K562 (cell line): ENCODE results near the gene SDR39U1. TPM values are rescaled to one million over a fixed set of nuclear protein-coding genes. Genes with fewer than 3 reads are reported as not detected.
A peak's percentile ranks its signal among the peaks of the same experiment; 100 is the strongest.

Experiments
- ATF1 ChIP-seq, 2 experiments: fragments of 450-650 bp in 1 of 2; IDR thresholded peaks; 2 replicates each; pipeline ENCODE4 v1.6.1; 2016; ENCODE audit warnings: missing compliant biosample characterization in 1 of 2, missing genetic modification characterization in 1 of 2
- CXXC5 ChIP-seq: fragments of 250-450 bp; sonication (Bioruptor Pico); IDR thresholded peaks from 2 replicates; pipeline ENCODE4 v1.8.0; 2022; ENCODE audit warnings: inconsistent platforms, mild to moderate bottlenecking, moderate library complexity
- E2F1 ChIP-seq: sonication (generic); formaldehyde crosslinking; IDR thresholded peaks from 2 replicates; pipeline ENCODE4 v1.8.1; 2023; ENCODE audit warnings: mild to moderate bottlenecking, missing genetic modification reagents, moderate library complexity
- E2F3 ChIP-seq: fragments of 250-450 bp; sonication (Bioruptor Pico); IDR thresholded peaks from 2 replicates; pipeline ENCODE4 v1.4.0; 2020; ENCODE audit warnings: mild to moderate bottlenecking
- ELK1 ChIP-seq: sonication (generic); formaldehyde crosslinking; IDR thresholded peaks from 2 replicates; pipeline ENCODE4 v1.8.1; 2022; ENCODE audit warnings: missing genetic modification reagents
- GTF2A2 ChIP-seq: IDR thresholded peaks from 2 replicates; pipeline ENCODE4 v1.6.1; 2016; ENCODE audit warnings: mild to moderate bottlenecking, missing genetic modification characterization, missing compliant biosample characterization
- HMG20B ChIP-seq: fragments of 250-450 bp; sonication (Bioruptor Pico); IDR thresholded peaks from 2 replicates; pipeline ENCODE4 v1.5.0; 2021; ENCODE audit warnings: mild to moderate bottlenecking
- KDM5B ChIP-seq: fragments of 200-600 bp; sonication (generic); IDR thresholded peaks from 2 replicates; pipeline ENCODE4 v1.6.1; 2012; ENCODE audit warnings: low read depth, mild to moderate bottlenecking, moderate library complexity, low read length, control low read depth, inconsistent platforms; ENCODE audit not compliant: insufficient replicate concordance
- LEF1 ChIP-seq: fragments of 450-650 bp; IDR thresholded peaks from 2 replicates; pipeline ENCODE4 v1.6.1; 2016; ENCODE audit warnings: mild to moderate bottlenecking
- MCM3 ChIP-seq: fragments of 450-650 bp; IDR thresholded peaks from 2 replicates; pipeline ENCODE4 v1.6.1; 2016
- MNT ChIP-seq, 2 experiments: fragments of 450-650 bp; conservative IDR thresholded peaks; 2 replicates each; pipeline ENCODE4 v1.6.1; 2017; ENCODE audit warnings: mild to moderate bottlenecking in 2 of 2, moderate library complexity in 2 of 2
- NBN ChIP-seq: fragments of 450-650 bp; IDR thresholded peaks from 2 replicates; pipeline ENCODE4 v1.6.1; 2016; ENCODE audit warnings: low read depth, mild to moderate bottlenecking
- NR2C2 ChIP-seq, 2 experiments: fragments of 200-800 bp in 1 of 2; sonication (Bioruptor generic) in 1 of 2; sonication (generic) in 1 of 2; formaldehyde crosslinking in 1 of 2; IDR thresholded peaks; 2 replicates each; pipeline versions ENCODE4 v1.6.1 to v1.8.0; 2016 to 2022; ENCODE audit warnings: mild to moderate bottlenecking in 1 of 2, missing compliant biosample characterization in 1 of 2, missing genetic modification characterization in 1 of 2, missing genetic modification reagents in 1 of 2
- PHTF2 ChIP-seq: fragments of 250-450 bp; sonication (Bioruptor Pico); IDR thresholded peaks from 2 replicates; pipeline ENCODE4 v1.5.0; 2021; ENCODE audit warnings: mild to moderate bottlenecking
- POLR2H ChIP-seq: IDR thresholded peaks from 2 replicates; pipeline ENCODE4 v1.6.1; 2016; ENCODE audit warnings: missing genetic modification characterization, low read depth, mild to moderate bottlenecking, control low read depth, missing compliant biosample characterization, moderate library complexity
- PTRF ChIP-seq: fragments of 450-650 bp; IDR thresholded peaks from 2 replicates; pipeline ENCODE4 v1.6.1; 2016; ENCODE audit warnings: mild to moderate bottlenecking, missing genetic modification characterization, missing compliant biosample characterization
- SMARCE1 ChIP-seq: fragments of 450-650 bp; IDR thresholded peaks from 2 replicates; pipeline ENCODE4 v1.7.1; 2016; ENCODE audit warnings: mild to moderate bottlenecking
- TCFL5 ChIP-seq: fragments of 250-450 bp; sonication (Bioruptor Pico); conservative IDR thresholded peaks from 2 replicates; pipeline ENCODE4 v1.6.1; 2021; ENCODE audit warnings: mild to moderate bottlenecking, moderate library complexity, matching md5 sums
- U2AF2 ChIP-seq: fragments of 200-400 bp; formaldehyde crosslinking; optimal IDR thresholded peaks from 2 replicates; pipeline ENCODE3; 2017; ENCODE audit warnings: low read depth, mild to moderate bottlenecking, low read length
- ZFP36 ChIP-seq: fragments of 150-350 bp; IDR thresholded peaks from 2 replicates; pipeline ENCODE4 v1.6.1; 2018; ENCODE audit warnings: low read length, low read depth; ENCODE audit not compliant: partially characterized antibody
- ZNF253 ChIP-seq: fragments of 250-450 bp; sonication (Bioruptor Pico); conservative IDR thresholded peaks from 2 replicates; pipeline ENCODE4 v1.6.1; 2021; ENCODE audit warnings: mild to moderate bottlenecking
- ZNF639 ChIP-seq, 2 experiments: fragments of 200-800 bp in 1 of 2; sonication (Bioruptor generic) in 1 of 2; sonication (generic) in 1 of 2; formaldehyde crosslinking in 1 of 2; IDR thresholded peaks in 1 of 2; conservative IDR thresholded peaks in 1 of 2; 2 replicates each; pipeline versions ENCODE4 v1.5.0 to v1.6.1; 2016 to 2020; ENCODE audit warnings: missing compliant biosample characterization in 1 of 2, missing genetic modification characterization in 1 of 2, missing genetic modification reagents in 1 of 2
- polyA plus RNA-seq, 8 experiments: library from polyadenylated mRNA; depleted of rRNA in 4 of 8; stranded (reverse) in 5 of 8; unstranded in 3 of 8; fragments of >200 nt; fragmentation: Nextera tagmentation in 2 of 8; fragmentation: Illumina TruSeq in 1 of 8; extraction: Ambion mirVana in 2 of 8; extraction: Trizol in 1 of 8; gene quantifications; 2 replicates each; pipeline versions ENCODE4 v1.2.1 to v1.2.3, GENCODE V29; 2011 to 2014; ENCODE audit warnings: inconsistent platforms in 1 of 8, missing spikeins in 1 of 8
- total RNA-seq, 7 experiments: library from RNA; depleted of rRNA in 6 of 7; stranded (reverse); fragments of >200 nt in 6 of 7; fragmentation: Illumina TruSeq in 2 of 7; extraction: Trizol in 2 of 7; gene quantifications; 2 replicates each; pipeline versions ENCODE4 v1.2.1 to v1.2.3, GENCODE V29; 2011 to 2021; ENCODE audit warnings: low replicate concordance in 1 of 7

Gene SDR39U1
- total and polyA plus RNA-seq, 9 of the 15 experiments (the other 6 are each of a cell fraction or from before 2014, with no cell fraction given): 10.4 to 56.1 (median 19.8) TPM

GRCh38 chr14:24430143-24430681, 12.4 kb downstream of the SDR39U1 start (continued):
- TF ChIP-seq MNT (conservative IDR thresholded peaks at IDR 0.05) (peak; percentile 15 to 34; a peak in 1 of 4 replicates), PHTF2 (no peak), E2F1 (CRISPR knock-in tag) (no peak), ELK1 (no peak), MCM3 (no peak), KDM5B (peak; percentile 41), ATF1 (CRISPR knock-in tag; IDR thresholded peaks at IDR 0.05) (no peak), ATF1 (tag; IDR thresholded peaks at IDR 0.05) (no peak), CXXC5 (CRISPR knock-in tag) (no peak), PTRF (tag) (no peak), LEF1 (no peak), GTF2A2 (no peak), NR2C2 (CRISPR knock-in tag; IDR thresholded peaks at IDR 0.05) (no peak), NR2C2 (tag; IDR thresholded peaks at IDR 0.05) (peak; percentile 40), ZNF639 (CRISPR knock-in tag; conservative IDR thresholded peaks at IDR 0.05 in 1 of 2, IDR thresholded peaks at IDR 0.05 in 1 of 2) (no peak), POLR2H (no peak; the same call in 1 of the 2 replicates), NBN (no peak), E2F3 (no peak), U2AF2 (no peak), HMG20B (no peak), TCFL5 (CRISPR knock-in tag) (no peak), ZNF253 (CRISPR knock-in tag) (no peak), ZFP36 (no peak), SMARCE1 (no peak)
